Naive B cell (primary cell): ENCODE data around the gene RASSF4. TPM values are rescaled to one million over a fixed set of nuclear protein-coding genes. Genes with fewer than 3 reads are reported as not detected.
A peak's percentile ranks its signal among the peaks of the same experiment; 100 is the strongest.

ENCODE experiments used
- ATAC-seq, 2 donors: fragments of 150-1000 bp; cut with Tn5 transposase; 2 replicates each; pipeline ENCODE4 v1.10.0; 2021; ENCODE audit warnings: low read depth in 2 of 2, mild to moderate bottlenecking in 2 of 2, moderate library complexity in 2 of 2
- DNase-seq: peaks from one replicate; pipeline ENCODE4 v3.0.0; 2022
- H3K27ac Mint-ChIP-seq, 6 donors: one replicate each; pipeline ENCODE4 v1.8.0; 2020 to 2022; ENCODE audit warnings: mild to moderate bottlenecking in 6 of 6, mixed read lengths in 6 of 6, moderate library complexity in 5 of 6, inconsistent platforms in 2 of 6
- H3K27me3 Mint-ChIP-seq, 3 donors: one replicate each; pipeline ENCODE4 v1.8.0; 2021 to 2022; ENCODE audit warnings: mixed read lengths in 3 of 3, mild to moderate bottlenecking in 1 of 3
- H3K36me3 Mint-ChIP-seq, 2 donors: one replicate each; pipeline ENCODE4 v1.8.0; 2020 to 2022; ENCODE audit warnings: mixed read lengths in 2 of 2, inconsistent platforms in 1 of 2, mild to moderate bottlenecking in 1 of 2
- H3K4me1 Mint-ChIP-seq, 3 donors: one replicate each; pipeline ENCODE4 v1.8.0; 2020 to 2022; ENCODE audit warnings: mixed read lengths in 3 of 3, inconsistent platforms in 1 of 3, mild to moderate bottlenecking in 1 of 3, moderate library complexity in 1 of 3
- H3K4me3 Mint-ChIP-seq, 8 donors: one replicate each; pipeline ENCODE4 v1.8.0; 2020 to 2022; ENCODE audit warnings: mild to moderate bottlenecking in 8 of 8, mixed read lengths in 8 of 8, moderate library complexity in 8 of 8, inconsistent platforms in 2 of 8
- H3K9me3 Mint-ChIP-seq, 7 donors: one replicate each; pipeline ENCODE4 v1.8.0; 2020 to 2022; ENCODE audit warnings: mixed read lengths in 7 of 7, mild to moderate bottlenecking in 5 of 7, inconsistent platforms in 2 of 7, moderate library complexity in 1 of 7
- polyA plus RNA-seq, 6 donors: library from polyadenylated mRNA; unstranded; fragments of 300-500 nt; fragmentation: Illumina TruSeq; gene quantifications; one replicate each; pipeline ENCODE4 v1.2.3, GENCODE V29; 2021; ENCODE audit warnings: low read depth in 6 of 6

RASSF4 gene
- polyA plus RNA-seq, 6 donors from 2014 or later, result 0.06 to 0.60 (median 0.27) TPM; not detected in 2

- Mint-ChIP-seq H3K27me3 (no peaks in the 10 kb centered on the region), H3K36me3 (peaks cover 5 to 18% of the 10 kb centered on the region in 2 donors), H3K9me3 (peaks cover 5 to 25% (median 15%) of the 10 kb centered on the region in 7 donors), H3K4me1 (peaks cover 26 to 36% (median 27%) of the 10 kb centered on the region in 3 donors), H3K27ac (no peak overlapping the region), H3K4me3 (no peak overlapping the region)
- DNase-seq (no peak), ATAC-seq (no peak)
Observed at GRCh38 chr10:44944354-44944753, 15.2 kb upstream of the RASSF4 start.

- Mint-ChIP-seq H3K36me3 (peaks cover 5 to 18% of the 10 kb centered on the region in 2 donors), H3K27me3 (no peaks in the 10 kb centered on the region), H3K4me3 (peak overlapping the region in 3 of 8 donors; percentile 0 to 52 (median 13)), H3K4me1 (peaks cover 39 to 51% (median 42%) of the 10 kb centered on the region in 3 donors), H3K9me3 (peaks cover 5 to 25% (median 15%) of the 10 kb centered on the region in 7 donors), H3K27ac (no peak overlapping the region)
- ATAC-seq (no peak), DNase-seq (no peak)
Observed at GRCh38 chr10:44946205-44946604, 13.4 kb upstream of the RASSF4 start.

- H3K27ac Mint-ChIP-seq, result peak overlapping the region in 4 of 6 donors; percentile 3 to 43 (median 34)
- peak; percentile 39 for DNase-seq
- ATAC-seq, result peak; percentile 91 to 94
- peaks cover 5 to 18% of the 10 kb centered on the region in 2 donors for H3K36me3 Mint-ChIP-seq
- no peaks in the 10 kb centered on the region for H3K27me3 Mint-ChIP-seq
- H3K4me1 Mint-ChIP-seq, result peaks cover 39 to 51% (median 42%) of the 10 kb centered on the region in 3 donors
- peaks cover 5 to 25% (median 15%) of the 10 kb centered on the region in 7 donors for H3K9me3 Mint-ChIP-seq
- H3K4me3 Mint-ChIP-seq, result peak overlapping the region in 7 of 8 donors; percentile 16 to 82 (median 62)
Observed at GRCh38 chr10:44947371-44948152, 12.0 kb upstream of the RASSF4 start.

GRCh38 chr10:44948642-44949041, 11.0 kb upstream of the RASSF4 start:
- Mint-ChIP-seq H3K27ac (peak overlapping the region in 3 of 6 donors; percentile 30 to 82 (median 32)), H3K9me3 (peaks cover 5 to 25% (median 15%) of the 10 kb centered on the region in 7 donors), H3K36me3 (peaks cover 5 to 18% of the 10 kb centered on the region in 2 donors), H3K27me3 (no peaks in the 10 kb centered on the region), H3K4me3 (peak overlapping the region in 6 of 8 donors; percentile 2 to 82 (median 28)), H3K4me1 (peaks cover 39 to 51% (median 42%) of the 10 kb centered on the region in 3 donors)
- ATAC-seq (peak in 1 of 2 donors; percentile 24), DNase-seq (no peak)

- ATAC-seq, result no peak
- H3K27ac Mint-ChIP-seq, result peak overlapping the region in 3 of 6 donors; percentile 50 to 89 (median 82)
Observed at GRCh38 chr10:44949127-44949802, 10.3 kb upstream of the RASSF4 start.

GRCh38 chr10:44949915-44950314, 9.7 kb upstream of the RASSF4 start:
- Mint-ChIP-seq H3K4me1 (peaks cover 42 to 54% (median 47%) of the 10 kb centered on the region in 3 donors), H3K9me3 (peaks cover 3 to 12% (median 5%) of the 10 kb centered on the region in 7 donors), H3K4me3 (peak overlapping the region in 1 of 8 donors; percentile 6), H3K36me3 (peaks cover 5 to 6% of the 10 kb centered on the region in 2 donors), H3K27ac (peak overlapping the region in 2 of 6 donors; percentile 50 to 89), H3K27me3 (no peaks in the 10 kb centered on the region)
- DNase-seq (no peak), ATAC-seq (no peak)

More at GRCh38 chr10:44949127-44949802, 10.3 kb upstream of the RASSF4 start:
- peaks cover 5 to 13% of the 10 kb centered on the region in 2 donors for H3K36me3 Mint-ChIP-seq
- peaks cover 39 to 51% (median 42%) of the 10 kb centered on the region in 3 donors for H3K4me1 Mint-ChIP-seq
- peak overlapping the region in 3 of 8 donors; percentile 10 to 82 (median 63) for H3K4me3 Mint-ChIP-seq
- no peaks in the 10 kb centered on the region for H3K27me3 Mint-ChIP-seq
- peaks cover 5 to 19% (median 11%) of the 10 kb centered on the region in 7 donors for H3K9me3 Mint-ChIP-seq
- DNase-seq, result no peak

DNA sequence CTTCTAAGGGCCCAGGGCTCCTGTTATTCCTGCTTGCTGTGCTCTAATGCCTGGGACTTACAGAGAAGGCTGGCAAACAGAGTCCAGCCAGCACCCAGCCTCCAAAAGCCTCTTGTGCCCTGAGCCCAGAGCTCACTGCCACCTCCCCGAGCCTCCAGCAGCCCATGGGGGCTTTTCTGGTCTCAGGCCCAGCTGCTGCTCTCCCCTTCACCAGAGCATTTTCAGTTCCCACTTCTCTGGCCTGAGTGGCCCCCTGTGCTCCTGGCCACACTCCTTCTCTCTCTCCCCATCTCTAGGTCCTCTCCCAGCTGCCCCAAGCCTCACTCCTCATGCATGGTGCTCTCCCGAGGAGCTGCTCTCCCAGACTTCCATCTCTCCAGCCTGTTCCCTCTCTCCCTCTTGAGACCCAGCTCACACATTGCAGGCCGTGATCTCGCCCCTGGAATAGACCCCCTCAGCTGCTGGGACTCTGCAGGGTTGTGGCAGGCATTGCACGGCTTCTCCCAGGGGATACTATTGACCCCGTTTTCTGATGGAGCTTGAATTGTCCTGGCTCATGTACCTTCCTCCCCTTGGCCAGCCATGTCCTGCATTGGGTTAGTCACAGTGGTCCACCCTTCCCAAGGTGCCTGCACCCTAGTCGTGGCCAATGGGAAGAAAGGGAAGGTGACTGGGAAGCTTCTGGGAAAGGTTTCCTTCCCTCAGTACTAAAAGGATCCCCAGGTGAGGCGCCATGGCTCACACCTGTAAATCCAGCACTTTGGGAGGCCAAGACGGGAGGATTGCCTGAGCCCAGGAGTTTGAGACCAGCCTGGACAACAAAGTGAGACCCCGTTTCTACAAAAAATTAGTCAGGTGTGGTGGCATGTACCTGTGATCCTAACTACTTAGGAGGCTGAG, 9.0 kb upstream of the RASSF4 start:
- H3K27ac Mint-ChIP-seq, result no peak overlapping the region

GRCh38 chr10:44951576-44952226, 7.9 kb upstream of the RASSF4 start:
- Mint-ChIP-seq H3K36me3 (peaks cover 8 to 9% of the 10 kb centered on the region in 2 donors), H3K4me1 (peaks cover 38 to 52% (median 45%) of the 10 kb centered on the region in 3 donors), H3K4me3 (no peak overlapping the region), H3K27ac (no peak overlapping the region), H3K9me3 (peaks cover 0 to 4% (median 0%) of the 10 kb centered on the region in 7 donors), H3K27me3 (no peaks in the 10 kb centered on the region)
- DNase-seq, result no peak
- no peak for ATAC-seq

More for the DNA sequence above, 9.0 kb upstream of the RASSF4 start:
- H3K27me3 Mint-ChIP-seq, result no peaks in the 10 kb centered on the region
- H3K4me3 Mint-ChIP-seq, result peak overlapping the region in 2 of 8 donors; percentile 22 to 65
- H3K36me3 Mint-ChIP-seq, result peaks cover 0 to 1% of the 10 kb centered on the region in 2 donors
- peaks cover 0 to 5% (median under 1%) of the 10 kb centered on the region in 7 donors for H3K9me3 Mint-ChIP-seq
- ATAC-seq (no peak), DNase-seq (no peak)
- H3K4me1 Mint-ChIP-seq, result peaks cover 43 to 54% (median 49%) of the 10 kb centered on the region in 3 donors

DNA sequence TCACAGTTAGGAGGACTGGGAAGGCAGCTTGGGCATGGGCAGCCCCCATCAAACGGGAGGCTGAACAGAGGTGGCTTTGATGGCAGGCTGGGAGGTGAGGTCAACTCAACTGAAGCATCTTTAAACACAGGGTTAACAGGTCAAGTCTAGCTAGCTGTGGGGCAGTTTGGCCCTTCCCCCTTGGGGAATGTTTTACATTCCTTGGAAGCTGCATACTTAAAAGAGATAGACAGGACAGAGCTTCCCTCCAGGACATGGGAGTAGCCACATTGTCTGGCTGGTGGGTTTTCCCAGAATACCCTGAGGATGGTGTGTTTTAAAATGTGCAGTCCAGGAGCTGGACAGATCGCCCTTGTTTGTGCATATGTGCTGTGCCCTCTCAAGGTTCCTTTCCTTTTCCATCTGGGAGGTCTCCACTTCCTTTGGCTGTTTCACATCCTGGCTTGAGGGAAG, 6.8 kb upstream of the RASSF4 start:
- H3K36me3 Mint-ChIP-seq, result peaks cover 8 to 10% of the 10 kb centered on the region in 2 donors
- H3K27ac Mint-ChIP-seq, result no peak overlapping the region
- DNase-seq (no peak), ATAC-seq (no peak)
- no peaks in the 10 kb centered on the region for H3K27me3 Mint-ChIP-seq
- peaks cover 36 to 56% (median 39%) of the 10 kb centered on the region in 3 donors for H3K4me1 Mint-ChIP-seq
- no peak overlapping the region for H3K4me3 Mint-ChIP-seq
- peaks cover 0 to 4% (median 0%) of the 10 kb centered on the region in 7 donors for H3K9me3 Mint-ChIP-seq

DNA sequence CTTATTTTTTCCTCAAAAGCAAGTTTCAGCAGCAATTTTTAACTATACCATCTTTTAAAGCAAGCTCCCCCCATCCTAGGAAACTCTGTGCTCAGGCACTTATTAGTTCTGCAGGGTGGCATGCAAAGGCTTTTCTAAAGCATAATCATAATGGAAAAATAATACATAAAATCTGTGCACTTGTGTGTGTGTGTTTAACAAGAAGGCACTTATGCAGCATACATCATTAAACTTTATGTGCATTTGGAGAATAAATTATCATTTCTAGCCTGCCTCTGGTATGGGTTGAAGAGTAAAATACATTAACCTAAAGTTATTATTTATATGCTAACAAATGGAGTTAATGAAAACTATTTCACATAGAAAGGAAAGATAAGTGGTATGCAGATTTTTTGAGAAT, 5.6 kb upstream of the RASSF4 start:
- DNase-seq (no peak), ATAC-seq (no peak)
- Mint-ChIP-seq H3K36me3 (peaks cover 8 to 10% of the 10 kb centered on the region in 2 donors), H3K4me1 (peaks cover 35 to 56% (median 35%) of the 10 kb centered on the region in 3 donors), H3K27ac (no peak overlapping the region), H3K9me3 (peaks cover 0 to 4% (median 0%) of the 10 kb centered on the region in 7 donors), H3K4me3 (peak overlapping the region in 1 of 8 donors; percentile 44), H3K27me3 (no peaks in the 10 kb centered on the region)

- Mint-ChIP-seq H3K4me1 (peaks cover 26 to 48% (median 27%) of the 10 kb centered on the region in 3 donors), H3K27ac (peak overlapping the region in 1 of 6 donors; percentile 2), H3K36me3 (peaks cover 8 to 10% of the 10 kb centered on the region in 2 donors), H3K9me3 (peaks cover 0 to 4% (median 0%) of the 10 kb centered on the region in 7 donors), H3K4me3 (peak overlapping the region in 2 of 8 donors; percentile 44 to 47), H3K27me3 (no peaks in the 10 kb centered on the region)
- DNase-seq, result no peak
- no peak for ATAC-seq
Observed at GRCh38 chr10:44954962-44955361, 4.6 kb upstream of the RASSF4 start.
